ENCODE data around the gene NSDHL. TPM values are rescaled to one million over a fixed set of nuclear protein-coding genes. Genes with fewer than 3 reads are reported as not detected.

The NSDHL gene
- total RNA-seq, 1 donor from 2014 or later: 34.2 TPM

GRCh38 chrX:152899874-152900719, 69.2 kb downstream of the NSDHL start:
- Histone ChIP-seq H2AFZ (ENCODE audit: low read depth, low read length) (no peak overlapping the region), H3K4me3 (ENCODE audit: insufficient read depth, low read depth, low read length) (no peak overlapping the region), H3K9me3 (ENCODE audit: insufficient read depth, low read depth, low read length) (no peaks in the 10 kb centered on the region), H4K20me1 (ENCODE audit: insufficient read depth, low read length) (no peaks in the 10 kb centered on the region), H3K4me2 (ENCODE audit: low read length) (no peak overlapping the region), H3K27me3 (ENCODE audit: insufficient read depth, low read length) (no peaks in the 10 kb centered on the region), H3K36me3 (ENCODE audit: insufficient read depth, low read length) (no peaks in the 10 kb centered on the region), H3K27ac (ENCODE audit: low read depth, low read length) (no peak overlapping the region), H3K79me2 (ENCODE audit: insufficient read depth, low read length) (no peaks in the 10 kb centered on the region), H3K4me1 (ENCODE audit: insufficient read depth, low read length) (peaks cover 33% of the 10 kb centered on the region), H3K9ac (ENCODE audit: low read length) (no peak overlapping the region)
- peaks cover 13% of the 10 kb centered on the region for H3K4me1 Mint-ChIP-seq (ENCODE audit: low read depth, unreplicated experiment)
- FAIRE-seq (peak; percentile 66), DNase-seq (ENCODE audit: low read depth) (no peak)
- no peaks in the 10 kb centered on the region for H3K9me3 Mint-ChIP-seq (ENCODE audit: unreplicated experiment)
- no peak for TF ChIP-seq CTCF (IDR thresholded peaks at IDR 0.05; ENCODE audit: insufficient read depth, low read depth, low read length)
- no peak for TF ChIP-seq EZH2 (IDR thresholded peaks at IDR 0.05; ENCODE audit: insufficient read depth, low read length)
- no peaks in the 10 kb centered on the region for H3K36me3 Mint-ChIP-seq (ENCODE audit: low read depth, unreplicated experiment)
- H3K4me3 Mint-ChIP-seq (ENCODE audit: unreplicated experiment): no peak overlapping the region
- H3K27me3 Mint-ChIP-seq (ENCODE audit: low read depth, unreplicated experiment): no peaks in the 10 kb centered on the region
- no peak overlapping the region for H3K27ac Mint-ChIP-seq (ENCODE audit: unreplicated experiment)

- H3K9ac ChIP-seq (ENCODE audit: low read length): no peak overlapping the region
- H3K4me3 ChIP-seq (ENCODE audit: insufficient read depth, low read depth, low read length): no peak overlapping the region
- no peak overlapping the region for H3K27ac Mint-ChIP-seq (ENCODE audit: unreplicated experiment)
- DNase-seq (ENCODE audit: low read depth) (no peak), FAIRE-seq (no peak)
- peaks cover 33% of the 10 kb centered on the region for H3K4me1 ChIP-seq (ENCODE audit: insufficient read depth, low read length)
- no peak overlapping the region for H3K27ac ChIP-seq (ENCODE audit: low read depth, low read length)
- peaks cover 13% of the 10 kb centered on the region for H3K4me1 Mint-ChIP-seq (ENCODE audit: low read depth, unreplicated experiment)
- H3K4me3 Mint-ChIP-seq (ENCODE audit: unreplicated experiment): no peak overlapping the region
- TF ChIP-seq CTCF (IDR thresholded peaks at IDR 0.05; ENCODE audit: insufficient read depth, low read depth, low read length) (no peak), EZH2 (IDR thresholded peaks at IDR 0.05; ENCODE audit: insufficient read depth, low read length) (no peak)
- no peaks in the 10 kb centered on the region for H3K27me3 ChIP-seq (ENCODE audit: insufficient read depth, low read length)
- H3K9me3 ChIP-seq (ENCODE audit: insufficient read depth, low read depth, low read length): no peaks in the 10 kb centered on the region
- H3K4me2 ChIP-seq (ENCODE audit: low read length): no peak overlapping the region
- no peaks in the 10 kb centered on the region for H3K36me3 Mint-ChIP-seq (ENCODE audit: low read depth, unreplicated experiment)
- H3K27me3 Mint-ChIP-seq (ENCODE audit: low read depth, unreplicated experiment): no peaks in the 10 kb centered on the region
- H3K36me3 ChIP-seq (ENCODE audit: insufficient read depth, low read length): no peaks in the 10 kb centered on the region
- no peaks in the 10 kb centered on the region for H3K79me2 ChIP-seq (ENCODE audit: insufficient read depth, low read length)
- H2AFZ ChIP-seq (ENCODE audit: low read depth, low read length): no peak overlapping the region
- H3K9me3 Mint-ChIP-seq (ENCODE audit: unreplicated experiment): no peaks in the 10 kb centered on the region
- H4K20me1 ChIP-seq (ENCODE audit: insufficient read depth, low read length): no peaks in the 10 kb centered on the region
Observed at GRCh38 chrX:152900937-152901445, 70.1 kb downstream of the NSDHL start.

Data from astrocyte (in vitro differentiated cells and primary cell).